KMS-11 (cell line): ENCODE data around the gene SREBF2.

Experiments
- H2AFZ ChIP-seq: fragments of 200-600 bp; sonication (generic); 2 replicates; pipeline ENCODE4 v1.6.1; 2016; ENCODE audit warnings: antibody characterized with exemption, mixed run types, low read depth
- H3K27ac ChIP-seq: fragments of 200-600 bp; sonication (generic); 2 replicates; pipeline ENCODE4 v1.6.1; 2016; ENCODE audit warnings: mild to moderate bottlenecking, mixed run types
- H3K27me3 ChIP-seq: fragments of 200-600 bp; sonication (generic); 2 replicates; pipeline ENCODE4 v1.6.1; 2017; ENCODE audit warnings: mild to moderate bottlenecking, low read depth, mixed run types, moderate library complexity; ENCODE audit not compliant: insufficient read depth
- H3K36me3 ChIP-seq: fragments of 200-600 bp; sonication (generic); 2 replicates; pipeline ENCODE4 v1.6.1; 2017; ENCODE audit warnings: mild to moderate bottlenecking, mixed run types; ENCODE audit not compliant: insufficient read depth
- H3K4me1 ChIP-seq: fragments of 200-600 bp; sonication (generic); 2 replicates; pipeline ENCODE4 v1.6.1; 2016; ENCODE audit warnings: mild to moderate bottlenecking, low read depth, mixed run types; ENCODE audit not compliant: poor library complexity, severe bottlenecking
- H3K4me2 ChIP-seq: fragments of 200-600 bp; sonication (generic); 2 replicates; pipeline ENCODE4 v1.7.0; 2016; ENCODE audit warnings: mild to moderate bottlenecking, mixed run types
- H3K4me3 ChIP-seq: fragments of 200-600 bp; sonication (generic); IDR thresholded peaks from 2 replicates; pipeline ENCODE4 v1.6.1; 2017; ENCODE audit warnings: low read depth, low read length, mixed read lengths; ENCODE audit not compliant: insufficient read depth
- H3K79me2 ChIP-seq: fragments of 200-600 bp; sonication (generic); 2 replicates; pipeline ENCODE4 v1.6.1; 2016; ENCODE audit warnings: low read depth, mixed run types; ENCODE audit not compliant: insufficient read depth
- H3K9ac ChIP-seq: fragments of 200-600 bp; sonication (generic); 2 replicates; pipeline ENCODE4 v1.6.1; 2016; ENCODE audit warnings: mild to moderate bottlenecking, mixed run types
- H4K20me1 ChIP-seq: fragments of 200-600 bp; sonication (generic); 2 replicates; pipeline ENCODE4 v1.6.1; 2016; ENCODE audit warnings: mild to moderate bottlenecking, mixed run types; ENCODE audit not compliant: insufficient read depth
- TF ChIP-seq, protein P1 (sequence below): fragments of 200-600 bp; sonication (generic); conservative IDR thresholded peaks from 2 replicates; pipeline ENCODE4 v1.6.1; 2017; ENCODE audit warnings: low read depth, mild to moderate bottlenecking, antibody characterized with exemption, low read length, moderate library complexity, mixed read lengths

Gene SREBF2

DNA sequence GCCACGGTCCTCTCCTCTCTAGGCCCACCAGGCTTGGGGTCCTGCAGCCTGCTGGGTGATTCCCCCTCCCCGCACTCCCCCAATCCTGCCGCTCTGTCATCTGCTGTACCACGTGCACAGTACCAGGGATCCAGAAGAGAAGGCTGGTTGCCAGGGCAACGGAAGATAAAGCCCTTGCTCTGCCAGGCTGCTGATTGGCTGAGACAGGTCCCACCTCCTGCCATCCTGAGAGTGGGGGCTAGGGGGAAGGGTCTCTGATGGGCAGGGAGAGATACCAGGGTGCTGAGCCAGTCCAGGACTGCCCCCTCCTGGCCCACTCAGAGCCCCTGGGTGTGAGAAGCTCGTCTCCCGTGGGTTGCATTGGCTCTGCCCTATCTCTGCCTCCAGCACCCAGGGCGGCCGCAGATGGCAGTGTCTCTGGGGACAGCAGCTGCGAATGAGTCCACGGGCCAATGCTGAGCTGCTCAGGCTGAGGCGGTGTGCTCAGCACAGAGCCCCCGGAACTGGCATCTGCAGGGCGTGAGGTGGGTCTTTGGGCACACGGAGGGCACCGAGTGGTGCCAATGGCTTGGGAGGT is 119.1 kb downstream of the SREBF2 start, which contains the start of gene SMIM45:
TSS of gene SMIM45 (plus strand) at position 253 of the 577 bp plus-strand sequence.
- Histone ChIP-seq H3K79me2 (no peaks in the 10 kb centered on the region), H3K36me3 (no peaks in the 10 kb centered on the region), H2AFZ (no peak within 1 kb of the TSS), H4K20me1 (no peaks in the 10 kb centered on the region), H3K9ac (no peak within 1 kb of the TSS), H3K27me3 (no peaks in the 10 kb centered on the region), H3K27ac (no peak within 1 kb of the TSS), H3K4me2 (no peak within 1 kb of the TSS), H3K4me3 (no peak within 1 kb of the TSS), H3K4me1 (peaks cover 13% of the 10 kb centered on the region)
- TF ChIP-seq, protein P1, sequence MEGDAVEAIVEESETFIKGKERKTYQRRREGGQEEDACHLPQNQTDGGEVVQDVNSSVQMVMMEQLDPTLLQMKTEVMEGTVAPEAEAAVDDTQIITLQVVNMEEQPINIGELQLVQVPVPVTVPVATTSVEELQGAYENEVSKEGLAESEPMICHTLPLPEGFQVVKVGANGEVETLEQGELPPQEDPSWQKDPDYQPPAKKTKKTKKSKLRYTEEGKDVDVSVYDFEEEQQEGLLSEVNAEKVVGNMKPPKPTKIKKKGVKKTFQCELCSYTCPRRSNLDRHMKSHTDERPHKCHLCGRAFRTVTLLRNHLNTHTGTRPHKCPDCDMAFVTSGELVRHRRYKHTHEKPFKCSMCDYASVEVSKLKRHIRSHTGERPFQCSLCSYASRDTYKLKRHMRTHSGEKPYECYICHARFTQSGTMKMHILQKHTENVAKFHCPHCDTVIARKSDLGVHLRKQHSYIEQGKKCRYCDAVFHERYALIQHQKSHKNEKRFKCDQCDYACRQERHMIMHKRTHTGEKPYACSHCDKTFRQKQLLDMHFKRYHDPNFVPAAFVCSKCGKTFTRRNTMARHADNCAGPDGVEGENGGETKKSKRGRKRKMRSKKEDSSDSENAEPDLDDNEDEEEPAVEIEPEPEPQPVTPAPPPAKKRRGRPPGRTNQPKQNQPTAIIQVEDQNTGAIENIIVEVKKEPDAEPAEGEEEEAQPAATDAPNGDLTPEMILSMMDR: no peak

DNA sequence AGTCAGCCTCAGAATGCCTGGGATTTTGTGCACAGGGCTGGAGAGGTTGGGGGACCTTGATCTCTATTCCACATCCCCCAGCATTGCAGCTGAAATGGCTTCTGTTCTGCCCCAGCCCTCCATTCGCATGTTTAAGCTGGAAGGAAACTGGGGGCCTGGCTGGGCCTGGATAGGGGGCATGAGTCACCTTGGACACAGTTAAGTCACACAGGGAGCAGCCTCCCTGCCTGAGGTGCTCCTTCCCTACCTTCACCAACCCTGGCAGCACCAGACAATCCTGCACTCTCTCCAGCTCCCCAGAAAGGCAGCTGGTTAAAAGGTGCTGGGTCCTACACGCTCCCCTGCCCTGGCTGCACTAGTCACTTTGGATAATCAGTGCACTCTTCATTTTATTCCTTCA is 119.8 kb downstream of the SREBF2 start:
- Histone ChIP-seq H3K4me3 (no peak overlapping the region), H4K20me1 (no peaks in the 10 kb centered on the region), H3K79me2 (no peaks in the 10 kb centered on the region), H3K27ac (no peak overlapping the region), H3K4me1 (peaks cover 7% of the 10 kb centered on the region), H3K4me2 (no peak overlapping the region), H3K36me3 (no peaks in the 10 kb centered on the region), H3K9ac (no peak overlapping the region), H2AFZ (no peak overlapping the region), H3K27me3 (no peaks in the 10 kb centered on the region)
- TF ChIP-seq, protein P1: no peak
